ENCODE results near the gene TSPYL6.

Gene TSPYL6

GRCh38 chr2:54228945-54229344, 27.1 kb downstream of the TSPYL6 start:
- peaks cover 4% of the 10 kb centered on the region for H3K9me3 Mint-ChIP-seq

GRCh38 chr2:54227798-54228197, 28.2 kb downstream of the TSPYL6 start:
- no peak for ATAC-seq
- Mint-ChIP-seq H3K4me1 (peaks cover 11% of the 10 kb centered on the region), H3K9me3 (peaks cover 4% of the 10 kb centered on the region), H3K4me3 (no peak overlapping the region), H3K36me3 (no peaks in the 10 kb centered on the region), H3K27ac (no peak overlapping the region)
- no peak for DNase-seq (ENCODE audit: low spot score in 2 of 2)

More at GRCh38 chr2:54228945-54229344, 27.1 kb downstream of the TSPYL6 start:
- Mint-ChIP-seq H3K36me3 (no peaks in the 10 kb centered on the region), H3K4me3 (no peak overlapping the region), H3K27ac (no peak overlapping the region), H3K4me1 (peaks cover 11% of the 10 kb centered on the region)
- ATAC-seq: no peak
- DNase-seq (ENCODE audit: low spot score in 2 of 2): no peak

GRCh38 chr2:54226260-54226659, 29.8 kb downstream of the TSPYL6 start:
- Mint-ChIP-seq H3K4me1 (peaks cover 11% of the 10 kb centered on the region), H3K9me3 (no peaks in the 10 kb centered on the region), H3K4me3 (no peak overlapping the region), H3K27ac (no peak overlapping the region), H3K36me3 (no peaks in the 10 kb centered on the region)
- no peak for ATAC-seq
- DNase-seq (ENCODE audit: low spot score in 2 of 2): no peak

GRCh38 chr2:54224997-54225396, 31.0 kb downstream of the TSPYL6 start:
- Mint-ChIP-seq H3K27ac (no peak overlapping the region), H3K4me1 (peaks cover 11% of the 10 kb centered on the region), H3K36me3 (no peaks in the 10 kb centered on the region), H3K9me3 (no peaks in the 10 kb centered on the region), H3K4me3 (no peak overlapping the region)
- DNase-seq (ENCODE audit: low spot score in 2 of 2) (no peak), ATAC-seq (no peak)

GRCh38 chr2:54213082-54213481, 42.9 kb downstream of the TSPYL6 start:
- Mint-ChIP-seq H3K4me1 (no peaks in the 10 kb centered on the region), H3K9me3 (peaks cover 5% of the 10 kb centered on the region), H3K4me3 (no peak overlapping the region), H3K36me3 (no peaks in the 10 kb centered on the region), H3K27ac (no peak overlapping the region)
- ATAC-seq: no peak
- no peak for DNase-seq (ENCODE audit: low spot score in 2 of 2)

GRCh38 chr2:54212456-54212855, 43.6 kb downstream of the TSPYL6 start:
- Mint-ChIP-seq H3K27ac (no peak overlapping the region), H3K9me3 (peaks cover 5% of the 10 kb centered on the region), H3K4me3 (no peak overlapping the region), H3K4me1 (no peaks in the 10 kb centered on the region), H3K36me3 (no peaks in the 10 kb centered on the region)
- DNase-seq (ENCODE audit: low spot score in 2 of 2) (no peak), ATAC-seq (no peak)

GRCh38 chr2:54209379-54209778, 46.6 kb downstream of the TSPYL6 start:
- no peaks in the 10 kb centered on the region for H3K9me3 Mint-ChIP-seq
- no peaks in the 10 kb centered on the region for H3K36me3 Mint-ChIP-seq
- no peak overlapping the region for H3K4me3 Mint-ChIP-seq
- no peak for ATAC-seq
- H3K27ac Mint-ChIP-seq: no peak overlapping the region
- H3K4me1 Mint-ChIP-seq: no peaks in the 10 kb centered on the region
- DNase-seq (ENCODE audit: low spot score in 2 of 2): no peak

GRCh38 chr2:54208364-54209240, 47.4 kb downstream of the TSPYL6 start:
- Mint-ChIP-seq H3K27ac (no peak overlapping the region), H3K9me3 (no peaks in the 10 kb centered on the region), H3K4me1 (no peaks in the 10 kb centered on the region), H3K4me3 (no peak overlapping the region), H3K36me3 (no peaks in the 10 kb centered on the region)
- no peak for ATAC-seq
- no peak for DNase-seq (ENCODE audit: low spot score in 2 of 2)

- ATAC-seq: no peak
- Mint-ChIP-seq H3K36me3 (no peaks in the 10 kb centered on the region), H3K27ac (no peak overlapping the region), H3K9me3 (no peaks in the 10 kb centered on the region), H3K4me3 (no peak overlapping the region), H3K4me1 (no peaks in the 10 kb centered on the region)
- DNase-seq (ENCODE audit: low spot score in 2 of 2): no peak
These were observed 48.3 kb downstream of the TSPYL6 start for GRCh38 chr2:54207666-54208195.

GRCh38 chr2:54206596-54206995, 49.4 kb downstream of the TSPYL6 start:
- H3K9me3 Mint-ChIP-seq: no peaks in the 10 kb centered on the region
- H3K36me3 Mint-ChIP-seq: no peaks in the 10 kb centered on the region
- no peak overlapping the region for H3K27ac Mint-ChIP-seq
- ATAC-seq: no peak
- no peaks in the 10 kb centered on the region for H3K4me1 Mint-ChIP-seq
- no peak overlapping the region for H3K4me3 Mint-ChIP-seq
- no peak for DNase-seq (ENCODE audit: low spot score in 2 of 2)

GRCh38 chr2:54204476-54204875, 51.6 kb downstream of the TSPYL6 start:
- H3K36me3 Mint-ChIP-seq: no peaks in the 10 kb centered on the region
- no peak for DNase-seq (ENCODE audit: low spot score in 2 of 2)
- H3K4me1 Mint-ChIP-seq: no peaks in the 10 kb centered on the region
- no peak for ATAC-seq
- H3K9me3 Mint-ChIP-seq: no peaks in the 10 kb centered on the region
- H3K27ac Mint-ChIP-seq: no peak overlapping the region
- H3K4me3 Mint-ChIP-seq: no peak overlapping the region

Measured in stimulated activated effector memory CD8-positive, alpha-beta T cell treated with anti-CD3 and anti-CD28 coated beads, Interleukin-12 subunit alpha, Interleukin-12 subunit beta, amount 100 ng/mL, for 72 hours (primary cell).